ENCODE results near the gene HAPLN1.

DNA sequence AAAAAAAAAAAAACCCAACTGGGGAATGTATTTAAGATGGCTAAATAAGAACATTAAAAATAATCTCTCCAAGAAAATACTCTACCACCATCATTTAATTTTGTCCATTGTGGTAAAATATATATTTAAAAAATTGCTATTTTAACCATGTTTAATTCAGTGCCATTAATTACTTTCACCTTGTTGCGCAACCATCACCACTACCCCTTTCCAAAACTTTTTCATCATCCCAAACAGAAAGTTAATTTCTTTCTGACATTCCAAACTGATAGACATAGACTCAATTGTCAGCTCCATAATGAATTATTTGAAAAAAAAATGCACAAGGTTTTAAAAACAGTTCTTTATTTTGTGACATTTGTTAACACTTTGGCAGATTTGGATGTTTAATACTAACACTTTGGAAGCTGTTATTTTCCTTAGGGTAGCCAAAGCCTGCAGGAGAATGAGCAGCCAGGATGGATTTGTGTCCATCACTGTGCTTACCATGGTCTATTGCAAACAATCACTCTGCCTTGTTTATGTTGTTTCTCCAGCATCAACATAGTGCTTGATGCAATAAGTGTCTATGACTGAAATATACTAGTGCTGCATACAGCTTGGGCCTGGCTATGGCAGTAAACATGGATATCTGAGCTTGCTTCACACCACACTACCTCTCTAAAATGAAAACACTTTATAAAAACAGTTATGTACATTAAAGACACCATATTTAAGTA lies 62.7 kb downstream of the HAPLN1 start:
- no peak for TF ChIP-seq GATA3 (IDR thresholded peaks at IDR 0.05; ENCODE audit: low read depth, low read length)
- no peak for TF ChIP-seq GATA2 (IDR thresholded peaks at IDR 0.05; ENCODE audit: low read depth, low read length)

Data from SH-SY5Y (cell line).